Measurements from ENCODE around the gene HEBP2. TPM values are rescaled to one million over a fixed set of nuclear protein-coding genes. Genes with fewer than 3 reads are reported as not detected.

HEBP2 gene
- total and polyA plus RNA-seq, 2 donors (not counting 3 experiments of a cell fraction or from before 2014, with no cell fraction given), result 22.5 to 75.3 TPM

- POLR2A ChIA-PET, result no interaction called here
Observed at GRCh38 chr6:138397128-138398122, 6.6 kb upstream of the HEBP2 start.

More at GRCh38 chr6:138397128-138398122, 6.6 kb upstream of the HEBP2 start:
- no peak for FAIRE-seq
- DNase-seq (ENCODE audit: low read depth, low spot score), result no peak
- BruUV-seq (replicated peaks), result no TSS peak
- TF ChIP-seq EZH2 (IDR thresholded peaks at IDR 0.05; ENCODE audit: borderline replicate concordance, low read depth, low read length, severe bottlenecking), result no peak
- TF ChIP-seq FOS (IDR thresholded peaks at IDR 0.05; ENCODE audit: borderline replicate concordance, insufficient read depth, low read length), result no peak
- no peak for TF ChIP-seq MYC (IDR thresholded peaks at IDR 0.05; ENCODE audit: low read depth, low read length)
- TF ChIP-seq POLR2A (IDR thresholded peaks at IDR 0.05; ENCODE audit: low read depth, low read length), result no peak
- TF ChIP-seq GATA2 (IDR thresholded peaks at IDR 0.05; ENCODE audit: insufficient read depth, insufficient read length, low read depth, low read length), result no peak
- TF ChIP-seq CTCF (IDR thresholded peaks at IDR 0.05; ENCODE audit: extremely low read depth in 1 of 2, insufficient read depth in 1 of 2, low read depth in 1 of 2, low read length in 2 of 2), result no peak
- no peak for TF ChIP-seq MAX (IDR thresholded peaks at IDR 0.05; ENCODE audit: insufficient read depth, insufficient read length)
- no peak for TF ChIP-seq POLR2AphosphoS5 (IDR thresholded peaks at IDR 0.05; ENCODE audit: insufficient read depth, low read depth, low read length)
- Histone ChIP-seq H3K9me1 (replicated peaks; ENCODE audit: control insufficient read depth, extremely low read depth, insufficient read depth, low read length) (no peaks in the 10 kb centered on the region), H4K20me1 (replicated peaks; ENCODE audit: control insufficient read depth, extremely low read depth, insufficient read depth, low read length) (no peaks in the 10 kb centered on the region), H3K4me3 (replicated peaks in 1 of 3; ENCODE audit: insufficient read depth in 1 of 3, low read depth in 1 of 3, low read length in 3 of 3) (no peak overlapping the region), H3K27me3 (ENCODE audit: control insufficient read depth in 2 of 2, insufficient read depth in 2 of 2, low read length in 2 of 2) (no peaks in the 10 kb centered on the region), H3K79me2 (ENCODE audit: control insufficient read depth, insufficient read depth, low read length) (no peaks in the 10 kb centered on the region), H3K4me1 (ENCODE audit: control insufficient read depth, extremely low read depth, insufficient read depth, low read length) (no peaks in the 10 kb centered on the region), H3K9me3 (replicated peaks; ENCODE audit: control insufficient read depth, insufficient read depth, low read length) (no peaks in the 10 kb centered on the region), H3K27ac (ENCODE audit: insufficient read depth, low read depth, low read length) (no peak overlapping the region), H3K4me2 (ENCODE audit: insufficient read depth, low read length) (no peak overlapping the region), H2AFZ (ENCODE audit: low read depth, low read length) (no peak overlapping the region), H3K9ac (replicated peaks; ENCODE audit: extremely low read depth, insufficient read depth, low read length) (no peak overlapping the region), H3K36me3 (ENCODE audit: control insufficient read depth in 2 of 2, extremely low read depth in 1 of 2, insufficient read depth in 2 of 2, low read length in 2 of 2) (no peaks in the 10 kb centered on the region)
- dilution Hi-C loops (cut with MboI; ENCODE audit: extremely low pct_ligation_motif_present, low sequenced_read_pairs) (no loop called here), intact Hi-C loops (cut with micrococcal nuclease) (no loop called here)
- CTCF ChIA-PET, result interaction anchor here (1.3 to 1.8 kb wide), 2 partner anchors 280 to 282 kb away, joined by 3 to 7 read pairs; no protein-coding TSS in a partner anchor

Measured in endothelial cell of umbilical vein (primary cell).